ENCODE measurements around the gene MSRB1.
"Not testable (repeated sequence)": the region's sequence is repeated elsewhere in the genome, so short reads cannot be mapped to it uniquely, and the experiment has no call there.

MSRB1 gene

GRCh38 chr16:1903845-1904840, 38.9 kb downstream of the MSRB1 start:
- no peak for TF ChIP-seq ZNF274 (IDR thresholded peaks at IDR 0.05; ENCODE audit: low read depth, low read length)
- no peak overlapping the region for H3K4me3 ChIP-seq (ENCODE audit: low read length)

GRCh38 chr16:1903220-1903574, 39.8 kb downstream of the MSRB1 start:
- TF ChIP-seq ZNF274 (IDR thresholded peaks at IDR 0.05; ENCODE audit: low read depth, low read length) = no peak
- no peak overlapping the region for H3K4me3 ChIP-seq (ENCODE audit: low read length)

- no peak for TF ChIP-seq ZNF274 (IDR thresholded peaks at IDR 0.05; ENCODE audit: low read depth, low read length)
- H3K4me3 ChIP-seq (ENCODE audit: low read length) = no peak overlapping the region
Measured at GRCh38 chr16:1902547-1903219, 40.3 kb downstream of the MSRB1 start.

DNA sequence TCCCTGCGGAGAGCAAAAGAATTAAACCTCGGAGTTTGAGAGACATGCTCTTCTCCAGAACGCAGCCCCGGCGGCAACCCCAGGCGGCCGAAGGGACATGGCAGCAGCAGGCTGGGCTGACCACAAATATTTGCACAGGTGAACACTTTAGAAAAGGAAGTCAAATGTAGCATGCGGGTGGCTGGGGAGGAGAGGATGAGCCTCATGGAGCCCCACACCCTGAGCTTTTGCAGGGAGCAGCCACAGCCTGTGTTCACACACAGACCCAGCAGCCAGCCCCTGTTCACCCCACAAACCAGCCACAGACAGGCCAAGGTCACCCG, 42.6 kb downstream of the MSRB1 start:
- TF ChIP-seq ZNF274 (IDR thresholded peaks at IDR 0.05; ENCODE audit: low read depth, low read length) = no peak

GRCh38 chr16:1899641-1900451, 43.2 kb downstream of the MSRB1 start:
- no peak for TF ChIP-seq ZNF274 (IDR thresholded peaks at IDR 0.05; ENCODE audit: low read depth, low read length)
- H3K4me3 ChIP-seq (ENCODE audit: low read length) = no peak overlapping the region

More for the DNA sequence above, 42.6 kb downstream of the MSRB1 start:
- no peak overlapping the region for H3K4me3 ChIP-seq (ENCODE audit: low read length)

- H3K4me3 ChIP-seq (ENCODE audit: low read length) = not testable (repeated sequence)
Measured at GRCh38 chr16:1897692-1898091, 45.3 kb downstream of the MSRB1 start.

- TF ChIP-seq ZNF274 (IDR thresholded peaks at IDR 0.05; ENCODE audit: low read depth, low read length) = no peak
- no peak overlapping the region for H3K4me3 ChIP-seq (ENCODE audit: low read length)
Measured at GRCh38 chr16:1895949-1896675, 46.9 kb downstream of the MSRB1 start.

DNA sequence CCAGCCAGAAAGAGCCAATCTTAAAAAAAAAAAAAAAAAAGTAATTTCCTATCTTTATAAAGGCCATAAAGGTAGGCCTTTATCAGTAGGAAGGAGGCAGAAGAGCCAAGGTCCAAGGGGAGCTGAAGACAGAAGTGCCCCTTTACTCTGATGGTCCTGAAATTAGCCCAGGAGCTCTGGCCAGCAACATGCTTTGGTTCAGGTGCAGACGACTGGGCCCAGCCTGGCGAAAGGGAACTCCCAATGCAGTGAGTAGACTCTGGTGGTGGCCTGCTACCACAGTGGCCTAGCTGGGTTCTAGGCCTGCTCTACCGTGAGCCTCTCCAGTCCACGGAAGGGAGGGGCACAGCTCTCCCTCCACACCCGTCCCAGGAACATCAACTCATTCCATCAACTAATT, 47.9 kb downstream of the MSRB1 start:
- no peak for TF ChIP-seq ZNF274 (IDR thresholded peaks at IDR 0.05; ENCODE audit: low read depth, low read length)
- H3K4me3 ChIP-seq (ENCODE audit: low read length) = no peak overlapping the region

DNA sequence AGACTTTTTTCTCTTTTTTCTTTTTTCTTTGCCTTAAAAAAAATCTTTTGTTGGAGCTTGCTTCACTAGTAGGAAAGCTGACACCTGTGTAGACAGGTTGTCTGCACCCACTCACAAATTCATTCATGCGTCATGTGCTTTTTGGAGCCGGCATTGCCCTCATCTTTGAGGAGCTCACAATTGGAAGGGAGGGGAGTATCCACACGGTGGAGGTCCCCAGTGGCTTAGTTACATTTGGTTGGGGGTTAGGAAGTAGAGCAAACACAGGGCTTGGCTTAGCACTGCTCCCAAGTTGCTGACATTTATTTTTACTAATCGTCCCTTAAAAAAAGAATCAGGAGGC, 52.3 kb downstream of the MSRB1 start:
- no peak for TF ChIP-seq ZNF274 (IDR thresholded peaks at IDR 0.05; ENCODE audit: low read depth, low read length)
- H3K4me3 ChIP-seq (ENCODE audit: low read length) = no peak overlapping the region

DNA sequence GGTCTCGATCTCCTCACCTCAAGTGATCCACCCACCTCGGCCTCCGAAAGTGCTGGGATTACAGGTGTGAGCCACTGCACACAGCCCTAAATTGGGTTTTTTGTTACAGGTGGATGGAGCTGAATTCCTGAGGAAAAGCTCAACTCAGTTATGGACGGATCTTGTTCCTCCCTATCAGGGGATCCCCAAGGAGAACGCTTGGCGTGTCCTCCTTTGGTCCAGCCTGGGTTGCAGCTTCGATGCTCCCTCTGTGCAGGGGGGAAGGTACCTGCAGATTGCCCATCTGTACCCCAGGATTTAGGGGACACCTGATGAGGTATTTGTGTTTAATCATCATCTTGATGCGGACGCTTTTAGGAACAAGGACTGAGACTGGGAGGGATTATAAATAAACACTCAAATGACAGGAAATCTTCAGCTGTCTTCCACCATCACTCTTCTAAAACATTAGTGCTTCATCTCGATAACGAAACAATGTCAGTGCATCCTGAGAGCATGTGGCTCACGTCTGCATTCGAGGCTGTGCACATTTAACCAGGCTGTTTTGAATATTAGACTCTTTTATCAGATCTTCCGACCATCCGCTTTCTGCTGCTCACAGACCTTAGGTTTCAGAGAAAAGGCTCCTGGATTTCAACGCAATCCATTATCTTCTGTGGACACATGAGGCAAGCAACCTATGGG, 52.8 kb downstream of the MSRB1 start:
- no peak for TF ChIP-seq ZNF274 (IDR thresholded peaks at IDR 0.05; ENCODE audit: low read depth, low read length)
- H3K4me3 ChIP-seq (ENCODE audit: low read length) = no peak overlapping the region

Data from GM08714 (cell line).